ENCODE measurements around the gene RAMACL.
"Not testable (repeated sequence)": the region's sequence is repeated elsewhere in the genome, so short reads cannot be mapped to it uniquely, and the experiment has no call there.

RAMACL gene

GRCh38 chr6:166584155-166584554 is 2.3 kb downstream of the RAMACL start:
- no peaks in the 10 kb centered on the region for H3K36me3 ChIP-seq
- no peak for TF ChIP-seq CTCF (IDR thresholded peaks at IDR 0.05; ENCODE audit: low read depth, low read length)
- no peak for DNase-seq
- H3K27me3 ChIP-seq (ENCODE audit: insufficient read depth, low read depth, severe bottlenecking), result no peaks in the 10 kb centered on the region
- no peak overlapping the region for H3K4me3 ChIP-seq (ENCODE audit: low read depth, low read length)
- no peaks in the 10 kb centered on the region for H3K9me3 ChIP-seq (ENCODE audit: severe bottlenecking)
- no peak overlapping the region for H3K27ac ChIP-seq

DNA sequence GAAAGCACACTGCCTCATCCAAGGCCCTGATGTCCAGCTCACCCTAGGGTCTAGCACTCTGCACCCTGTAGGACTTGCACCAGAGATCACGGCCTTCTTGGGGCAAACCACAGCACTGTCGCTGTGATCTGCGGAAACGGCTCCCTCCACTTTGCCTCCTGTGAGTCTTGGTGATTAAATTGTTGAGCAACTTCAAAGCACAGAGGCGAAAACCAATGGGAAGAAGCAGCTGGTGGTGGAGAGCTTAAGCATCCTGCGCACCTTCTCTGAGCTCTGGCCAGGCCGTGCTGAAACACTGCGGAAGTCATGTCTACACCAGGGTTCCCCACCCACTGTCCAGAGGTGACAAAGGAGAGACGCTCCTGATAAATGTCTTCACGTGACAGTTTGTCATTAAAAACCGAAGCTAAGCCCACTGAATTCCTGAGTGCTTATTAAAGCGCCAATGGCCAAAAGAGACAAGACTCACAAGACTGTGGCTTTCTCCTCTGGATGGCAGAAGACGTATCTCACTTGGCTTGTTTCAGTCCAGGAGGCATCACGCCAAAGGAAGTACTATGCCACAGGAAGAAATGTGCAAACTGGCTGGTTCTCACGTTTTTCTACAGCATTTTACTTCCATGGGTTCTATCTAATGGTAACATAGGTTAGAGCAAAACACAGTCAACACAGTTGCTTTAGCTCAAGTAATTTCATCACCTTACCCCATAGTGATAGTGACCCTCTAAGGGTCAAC is 3.1 kb downstream of the RAMACL start:
- no peak overlapping the region for H3K27ac ChIP-seq
- no peaks in the 10 kb centered on the region for H3K27me3 ChIP-seq (ENCODE audit: insufficient read depth, low read depth, severe bottlenecking)
- H3K9me3 ChIP-seq (ENCODE audit: severe bottlenecking), result no peaks in the 10 kb centered on the region
- no peak for DNase-seq
- no peak overlapping the region for H3K4me3 ChIP-seq (ENCODE audit: low read depth, low read length)
- TF ChIP-seq CTCF (IDR thresholded peaks at IDR 0.05; ENCODE audit: low read depth, low read length), result no peak
- no peaks in the 10 kb centered on the region for H3K36me3 ChIP-seq

- no peak for DNase-seq
- no peak for TF ChIP-seq CTCF (IDR thresholded peaks at IDR 0.05; ENCODE audit: low read depth, low read length)
- Histone ChIP-seq H3K4me3 (ENCODE audit: low read depth, low read length) (no peak overlapping the region), H3K9me3 (ENCODE audit: severe bottlenecking) (no peaks in the 10 kb centered on the region), H3K27me3 (ENCODE audit: insufficient read depth, low read depth, severe bottlenecking) (no peaks in the 10 kb centered on the region), H3K36me3 (no peaks in the 10 kb centered on the region), H3K27ac (no peak overlapping the region)
Observed at GRCh38 chr6:166582258-166582657, 4.2 kb downstream of the RAMACL start.

DNA sequence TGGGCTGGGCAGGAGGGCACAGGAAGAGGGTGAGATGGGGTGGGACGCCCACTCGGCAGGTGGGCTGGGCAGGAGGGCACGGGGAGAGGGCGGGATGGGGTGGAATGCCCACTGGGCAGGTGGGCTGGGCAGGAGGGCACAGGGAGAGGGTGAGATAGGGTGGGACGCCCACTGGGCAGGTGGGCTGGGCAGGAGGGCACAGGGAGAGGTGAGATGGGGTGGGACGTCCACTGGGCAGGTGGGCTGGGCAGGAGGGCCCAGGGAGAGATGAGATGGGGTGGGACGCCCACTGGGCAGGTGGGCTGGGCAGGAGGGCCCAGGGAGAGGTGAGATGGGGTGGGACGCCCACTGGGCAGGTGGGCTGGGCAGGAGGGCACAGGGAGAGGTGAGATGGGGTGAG is 4.7 kb downstream of the RAMACL start:
- H3K4me3 ChIP-seq (ENCODE audit: low read depth, low read length); DNase-seq; H3K36me3 ChIP-seq; H3K27me3 ChIP-seq (ENCODE audit: insufficient read depth, low read depth, severe bottlenecking); H3K27ac ChIP-seq; H3K9me3 ChIP-seq (ENCODE audit: severe bottlenecking): not testable (repeated sequence)

DNA sequence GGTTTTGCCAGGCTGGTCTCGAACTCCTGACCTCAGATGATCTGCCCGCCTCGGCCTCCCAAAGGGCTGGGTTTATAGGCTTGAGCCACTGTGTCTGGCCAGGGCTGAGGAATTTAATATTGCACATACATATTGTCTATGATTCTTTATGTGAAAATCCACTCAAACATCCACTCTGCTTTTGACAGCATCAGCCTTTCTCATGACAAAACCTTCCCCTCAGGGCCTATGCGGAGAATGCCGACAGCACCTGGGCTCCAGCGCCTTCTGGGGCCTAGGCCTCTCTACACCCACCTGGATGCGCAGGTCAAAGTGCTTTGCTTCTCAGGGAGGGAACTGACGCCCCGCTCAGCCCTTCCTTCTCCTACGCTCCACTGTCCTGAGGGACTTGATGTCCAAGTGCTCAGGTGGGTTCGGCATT is 5.4 kb downstream of the RAMACL start:
- peaks cover 7% of the 10 kb centered on the region for H3K9me3 ChIP-seq (ENCODE audit: severe bottlenecking)
- TF ChIP-seq CTCF (IDR thresholded peaks at IDR 0.05; ENCODE audit: low read depth, low read length), result no peak
- H3K36me3 ChIP-seq, result no peaks in the 10 kb centered on the region
- H3K4me3 ChIP-seq (ENCODE audit: low read depth, low read length), result no peak overlapping the region
- no peaks in the 10 kb centered on the region for H3K27me3 ChIP-seq (ENCODE audit: insufficient read depth, low read depth, severe bottlenecking)
- H3K27ac ChIP-seq, result no peak overlapping the region
- DNase-seq, result no peak

GRCh38 chr6:166580076-166581050 is 6.1 kb downstream of the RAMACL start:
- H3K27me3 ChIP-seq (ENCODE audit: insufficient read depth, low read depth, severe bottlenecking), result no peaks in the 10 kb centered on the region
- no peak overlapping the region for H3K4me3 ChIP-seq (ENCODE audit: low read depth, low read length)
- no peaks in the 10 kb centered on the region for H3K36me3 ChIP-seq
- DNase-seq, result no peak
- no peak for TF ChIP-seq CTCF (IDR thresholded peaks at IDR 0.05; ENCODE audit: low read depth, low read length)
- H3K27ac ChIP-seq, result no peak overlapping the region
- H3K9me3 ChIP-seq (ENCODE audit: severe bottlenecking), result peaks cover 7% of the 10 kb centered on the region

Measured in WERI-Rb-1 (cell line).